ENCODE data around the gene LLGL1. TPM values are rescaled to one million over a fixed set of nuclear protein-coding genes. Genes with fewer than 3 reads are reported as not detected.

Gene LLGL1
- total RNA-seq, 1 donor from 2014 or later = 9.0 TPM

DNA sequence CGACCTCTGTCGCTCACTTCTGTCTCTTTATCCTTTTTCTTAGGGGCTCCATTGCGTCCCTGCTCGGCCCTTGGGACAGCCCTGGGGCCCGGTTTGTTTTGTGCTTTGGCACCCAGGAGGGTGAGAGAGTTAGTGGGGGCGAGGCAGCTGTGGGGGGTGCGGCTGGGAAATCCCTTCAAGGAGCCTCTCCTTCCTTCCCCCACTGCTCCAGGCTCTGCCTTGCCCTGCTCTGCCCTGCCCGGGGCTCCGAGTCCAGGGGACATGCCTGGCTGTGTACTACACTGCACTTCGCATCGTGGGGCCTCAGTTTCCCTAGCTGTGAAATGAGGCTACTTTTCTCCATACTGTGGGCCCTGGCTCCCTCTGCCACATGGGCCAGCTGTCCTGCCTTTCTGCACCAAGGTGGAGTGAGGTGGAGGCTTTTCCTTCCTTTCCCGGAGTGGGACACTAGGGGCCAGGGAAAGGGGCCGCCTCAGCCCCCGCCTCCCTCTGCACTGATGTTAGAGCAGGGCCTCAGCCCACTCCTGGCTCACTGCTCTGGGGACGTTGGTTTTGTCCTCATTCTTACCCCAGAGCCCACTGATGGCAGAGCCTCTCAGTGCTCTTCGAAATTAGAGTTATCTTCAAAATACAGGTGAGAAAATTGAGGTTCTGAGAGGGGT is 980 bp downstream of the LLGL1 start:
- ATAC-seq (no peak), DNase-seq (no peak)
- intact Hi-C loops (cut with micrococcal nuclease) = no loop called here

DNA sequence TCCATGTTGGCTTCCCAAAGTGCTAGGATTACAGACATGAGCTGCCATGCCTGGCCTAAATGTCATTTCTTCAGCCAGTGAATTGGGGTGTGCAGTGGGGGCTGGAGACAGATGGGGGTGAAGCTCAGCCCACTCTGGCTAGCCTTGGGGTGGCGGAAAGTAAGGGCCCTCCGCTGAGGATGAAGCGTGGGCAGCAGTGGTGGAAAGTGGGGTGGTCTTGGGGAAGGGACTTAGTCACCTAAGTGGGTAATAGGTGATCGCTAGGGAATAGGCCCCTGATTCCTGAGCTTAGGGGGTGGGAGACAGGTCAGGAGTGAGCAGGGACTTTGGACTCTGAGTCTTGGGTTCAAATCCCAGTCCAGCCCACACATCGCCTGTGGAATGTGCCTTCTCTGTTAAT is 2.2 kb downstream of the LLGL1 start:
- ATAC-seq (no peak), DNase-seq (no peak)
- intact Hi-C loops (cut with micrococcal nuclease) = no loop called here

DNA sequence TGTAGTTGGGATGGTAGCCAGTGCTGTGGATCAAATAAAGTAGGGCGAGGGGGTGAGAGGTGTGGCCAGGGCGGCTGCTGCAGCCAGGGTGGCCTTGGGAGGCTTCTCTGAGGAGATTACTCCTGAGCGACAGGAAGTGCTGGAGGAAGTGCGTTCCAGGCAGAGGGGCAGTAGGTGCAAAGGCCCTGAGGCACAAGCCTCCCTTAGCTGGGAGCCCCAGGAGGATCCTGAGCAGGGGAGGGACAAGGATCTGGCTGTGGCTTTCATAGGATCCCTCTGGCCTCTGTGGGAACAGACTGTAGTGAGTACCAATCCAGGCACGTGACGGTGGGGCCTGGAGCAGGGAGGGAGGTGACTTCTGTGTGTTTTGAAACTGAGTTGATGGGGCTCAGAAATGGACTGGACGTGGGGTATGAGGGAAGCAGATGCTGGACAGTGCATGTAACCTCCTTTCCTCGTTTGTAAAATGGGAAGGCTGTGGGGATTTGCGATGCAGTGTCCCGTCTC is 2.8 kb downstream of the LLGL1 start:
- no peak for DNase-seq
- ATAC-seq = no peak
- intact Hi-C loops (cut with micrococcal nuclease) = no loop called here

DNA sequence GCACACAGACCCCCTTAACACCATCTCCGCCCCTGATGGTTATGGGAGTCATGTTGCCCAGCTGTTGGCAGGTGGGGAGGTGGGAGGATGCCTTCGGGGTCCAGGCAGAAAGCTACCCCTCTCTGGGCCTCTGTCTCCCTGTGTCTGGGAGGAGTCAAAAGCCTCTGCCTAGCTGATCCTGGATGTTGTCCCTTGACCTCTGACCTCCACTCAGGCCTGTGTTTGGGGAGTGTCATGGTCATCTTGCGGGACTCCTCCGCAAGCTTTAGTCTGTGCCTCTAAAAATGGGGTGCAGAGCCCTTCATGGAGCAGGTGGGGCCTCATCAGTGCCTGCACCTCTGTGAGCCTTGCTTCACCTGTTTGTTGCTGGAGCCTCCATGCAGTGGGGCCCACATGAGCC is 3.8 kb downstream of the LLGL1 start:
- DNase-seq (no peak), ATAC-seq (no peak)
- intact Hi-C loops (cut with micrococcal nuclease) = no loop called here

DNA sequence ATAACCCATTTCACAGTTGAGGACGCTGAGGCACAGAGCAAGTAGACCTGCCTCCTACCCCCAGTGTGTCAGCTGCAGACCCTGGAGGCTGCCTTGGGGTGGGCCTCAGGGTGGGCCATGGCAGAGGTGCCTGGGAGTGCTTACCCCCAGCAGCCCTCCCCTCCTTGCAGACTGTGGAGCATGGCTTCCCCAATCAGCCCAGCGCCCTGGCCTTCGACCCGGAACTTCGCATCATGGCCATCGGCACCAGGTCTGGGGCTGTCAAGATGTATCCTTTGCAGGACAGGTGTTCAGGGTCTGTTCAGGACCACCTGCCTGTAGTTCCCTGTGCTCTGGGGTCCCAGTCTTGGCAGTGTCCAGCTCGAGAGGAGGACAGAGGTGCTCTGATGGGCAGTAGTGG is 4.3 kb downstream of the LLGL1 start:
- DNase-seq (no peak), ATAC-seq (no peak)
- intact Hi-C loops (cut with micrococcal nuclease) = no loop called here

DNA sequence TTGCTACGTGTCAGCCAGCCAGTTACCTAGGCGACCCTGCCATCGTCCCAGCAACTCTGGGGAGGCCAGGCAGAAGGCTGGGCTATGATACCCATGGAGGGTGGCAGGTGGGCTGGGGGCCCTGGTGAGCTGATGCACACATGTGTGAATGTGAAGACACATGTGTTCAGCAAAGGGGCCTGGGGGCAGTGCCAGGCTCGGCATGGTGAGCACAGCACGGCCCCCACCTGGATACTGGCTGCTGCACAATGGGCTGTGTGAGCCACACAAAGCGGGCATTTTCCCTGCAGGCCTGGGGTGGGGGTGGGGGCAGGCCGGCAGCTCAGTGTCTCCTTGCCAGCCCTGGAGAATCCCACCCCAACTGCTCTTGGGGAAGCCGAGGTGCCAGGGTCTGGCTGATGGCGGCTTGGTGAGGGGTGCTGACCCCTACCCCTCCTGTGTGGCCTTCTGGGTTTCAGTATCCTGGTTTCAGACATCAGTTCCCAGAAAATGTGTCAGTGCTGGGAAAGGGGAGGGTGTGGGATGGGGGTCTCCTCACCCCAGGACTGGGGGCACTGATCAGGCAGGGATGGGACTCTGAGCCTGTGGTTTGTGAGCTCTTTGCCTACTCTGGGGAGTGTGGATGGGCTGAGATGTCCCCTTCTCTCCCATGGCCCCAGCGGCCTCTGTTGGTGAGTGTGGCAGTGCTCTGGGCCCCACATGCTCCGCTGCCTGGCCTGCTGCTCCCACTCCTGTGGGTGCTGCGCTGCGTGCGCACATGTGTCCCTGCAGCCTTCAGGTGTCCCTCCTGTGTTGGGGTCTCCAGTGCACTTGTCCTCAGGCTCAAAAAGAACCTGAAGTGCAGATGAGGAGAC is 5.1 kb downstream of the LLGL1 start:
- DNase-seq (no peak), ATAC-seq (no peak)
- intact Hi-C loops (cut with micrococcal nuclease) = no loop called here

DNA sequence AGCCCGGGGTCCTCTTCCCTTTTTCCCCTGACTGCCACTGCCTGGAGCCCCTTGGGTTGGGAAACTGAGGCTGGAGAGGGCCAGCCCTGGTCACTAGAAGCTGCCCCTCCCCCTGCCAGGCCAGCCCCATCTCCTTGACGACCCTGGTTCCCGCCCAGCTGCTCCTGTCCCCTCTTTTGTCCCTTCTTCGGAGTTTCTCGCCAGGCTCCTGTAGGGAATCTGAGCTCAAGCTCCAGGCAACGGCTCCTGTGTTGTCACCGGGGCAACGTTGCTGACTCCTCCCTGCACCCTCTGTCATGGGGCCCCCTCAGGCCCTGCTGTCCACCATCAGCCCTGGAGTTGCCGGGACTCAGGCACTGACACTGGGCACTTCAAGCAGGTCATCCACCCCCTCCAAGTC is 5.7 kb downstream of the LLGL1 start:
- DNase-seq = no peak
- intact Hi-C loops (cut with micrococcal nuclease) = no loop called here
- ATAC-seq = no peak

DNA sequence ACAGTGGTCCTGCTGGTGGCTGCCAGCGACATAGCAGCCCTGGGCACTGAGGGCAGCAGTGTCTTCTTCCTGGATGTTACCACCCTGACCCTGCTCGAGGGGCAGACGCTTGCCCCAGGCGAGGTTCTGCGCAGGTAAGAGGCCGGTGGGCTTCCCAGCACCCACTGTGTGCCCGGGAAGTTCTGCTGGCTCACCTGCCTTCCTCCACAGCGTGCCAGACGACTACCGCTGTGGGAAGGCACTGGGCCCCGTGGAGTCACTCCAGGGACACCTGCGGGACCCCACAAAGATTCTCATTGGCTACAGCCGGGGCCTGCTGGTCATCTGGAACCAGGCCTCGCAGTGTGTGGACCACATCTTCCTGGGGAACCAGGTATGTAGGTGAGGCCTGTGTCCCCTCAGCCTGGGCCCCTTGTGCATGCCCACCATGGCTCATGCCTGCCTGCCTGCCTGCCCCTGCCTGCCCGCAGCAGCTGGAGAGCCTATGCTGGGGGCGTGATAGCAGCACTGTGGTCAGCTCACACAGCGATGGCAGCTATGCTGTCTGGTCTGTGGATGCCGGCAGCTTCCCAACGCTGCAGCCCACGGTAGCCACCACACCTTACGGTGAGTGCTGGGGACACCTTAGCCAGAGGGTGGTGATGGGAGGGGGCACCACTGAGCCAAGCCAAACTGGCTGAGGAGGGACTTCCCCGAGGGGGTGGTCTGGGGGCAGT is 8.5 kb downstream of the LLGL1 start:
- ATAC-seq (no peak), DNase-seq (no peak)
- intact Hi-C loops (cut with micrococcal nuclease) = no loop called here

DNA sequence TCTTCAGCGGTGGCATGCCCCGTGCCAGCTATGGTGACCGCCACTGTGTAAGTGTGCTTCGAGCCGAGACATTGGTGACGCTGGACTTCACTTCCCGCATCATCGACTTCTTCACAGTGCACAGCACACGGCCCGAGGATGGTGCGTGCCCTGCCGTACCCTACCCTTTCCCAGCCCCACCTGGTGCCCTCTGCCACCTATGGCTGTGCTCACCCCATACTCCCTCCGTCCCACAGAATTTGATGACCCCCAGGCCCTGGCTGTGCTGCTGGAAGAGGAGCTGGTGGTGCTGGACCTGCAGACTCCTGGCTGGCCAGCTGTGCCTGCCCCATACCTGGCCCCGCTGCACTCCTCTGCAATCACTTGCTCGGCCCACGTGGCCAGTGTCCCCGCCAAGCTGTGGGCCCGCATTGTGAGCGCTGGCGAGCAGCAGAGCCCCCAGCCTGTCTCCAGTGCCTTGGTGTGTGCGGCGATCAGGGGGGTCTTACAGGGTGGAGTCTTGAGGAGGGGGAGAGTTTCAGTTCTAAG is 9.5 kb downstream of the LLGL1 start:
- intact Hi-C loops (cut with micrococcal nuclease) = no loop called here
- ATAC-seq (no peak), DNase-seq (no peak)

DNA sequence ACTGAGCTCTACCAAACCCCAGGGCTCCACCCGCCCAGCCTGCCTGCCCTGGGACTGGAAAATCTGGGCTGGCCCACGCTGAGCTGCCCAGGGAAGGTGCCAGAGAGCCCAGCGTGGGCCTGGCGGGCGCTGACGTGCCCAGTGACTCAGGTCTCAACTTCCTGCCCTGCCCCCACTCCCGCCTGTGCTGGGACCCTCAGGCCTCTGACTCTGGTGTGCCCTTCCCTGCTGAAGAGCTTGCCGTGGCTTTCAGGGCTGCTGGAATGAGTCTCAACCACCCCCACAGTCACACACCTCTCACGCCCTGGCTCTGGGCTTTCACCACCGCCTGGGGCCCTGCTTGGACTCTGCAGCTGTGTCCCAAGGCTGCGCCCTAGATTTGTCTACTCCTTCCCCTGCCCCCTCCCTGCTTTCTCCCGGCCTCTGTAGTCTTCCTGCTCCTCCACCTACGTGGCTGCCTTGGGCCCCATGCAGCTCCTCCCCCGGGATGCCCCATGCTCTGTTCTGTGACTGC is 10.4 kb downstream of the LLGL1 start:
- no peak for ATAC-seq
- intact Hi-C loops (cut with micrococcal nuclease) = no loop called here

DNA sequence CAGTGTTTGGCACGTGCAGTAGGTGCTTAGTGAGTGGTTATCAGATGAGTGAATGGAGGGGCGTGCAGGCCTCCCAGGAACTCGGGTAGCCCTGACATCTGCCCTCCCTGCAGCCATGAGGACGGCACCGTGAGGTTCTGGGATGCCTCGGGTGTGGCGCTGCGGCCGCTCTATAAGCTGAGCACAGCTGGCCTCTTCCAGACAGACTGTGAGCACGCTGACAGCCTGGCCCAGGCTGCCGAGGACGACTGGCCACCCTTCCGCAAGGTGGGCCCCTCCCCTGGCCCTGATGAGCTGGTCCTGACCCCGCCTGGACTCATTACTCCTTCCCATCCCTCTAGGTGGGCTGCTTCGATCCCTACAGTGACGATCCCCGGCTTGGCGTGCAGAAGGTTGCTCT is 11.1 kb downstream of the LLGL1 start:
- ATAC-seq = no peak
- intact Hi-C loops (cut with micrococcal nuclease) = no loop called here
- DNase-seq = no peak

More for the DNA sequence above, 10.4 kb downstream of the LLGL1 start:
- no peak for DNase-seq

DNA sequence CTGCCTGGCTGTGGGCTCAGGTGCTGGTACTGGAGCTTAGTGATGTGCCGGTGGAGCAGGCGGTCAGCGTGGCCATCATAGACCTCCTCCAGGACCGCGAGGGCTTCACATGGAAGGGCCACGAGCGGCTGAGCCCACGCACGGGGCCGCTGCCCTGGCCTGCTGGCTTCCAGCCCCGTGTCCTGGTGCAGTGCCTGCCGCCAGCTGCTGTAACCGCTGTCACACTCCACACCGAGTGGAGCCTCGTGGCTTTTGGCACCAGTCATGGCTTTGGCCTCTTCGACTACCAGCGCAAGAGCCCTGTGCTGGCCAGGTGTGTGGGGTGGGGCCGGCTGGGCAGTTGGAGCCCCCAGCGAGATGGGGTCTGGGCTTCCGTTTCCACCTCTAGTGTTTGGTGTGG is 12.0 kb downstream of the LLGL1 start:
- no peak for ATAC-seq
- no peak for DNase-seq
- intact Hi-C loops (cut with micrococcal nuclease) = no loop called here

DNA sequence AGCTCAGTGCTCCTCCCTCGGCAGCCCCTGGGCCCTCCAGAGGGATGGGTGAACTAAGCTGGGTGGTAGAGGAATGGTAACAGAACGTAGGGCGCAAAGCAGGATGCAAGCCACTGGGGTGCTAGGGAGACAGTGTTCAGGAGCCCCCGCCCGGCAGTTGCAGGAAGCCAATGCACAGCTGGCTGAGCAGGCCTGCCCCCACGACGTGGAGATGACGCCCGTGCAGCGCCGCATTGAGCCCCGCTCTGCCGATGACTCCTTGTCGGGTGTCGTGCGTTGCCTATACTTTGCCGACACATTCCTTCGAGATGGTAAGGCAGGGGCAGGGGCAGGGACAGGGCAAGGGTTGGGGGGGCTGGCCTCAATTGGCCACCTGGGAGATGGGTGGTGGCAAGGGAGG is 12.9 kb downstream of the LLGL1 start:
- no peak for DNase-seq
- no peak for ATAC-seq
- intact Hi-C loops (cut with micrococcal nuclease) = no loop called here

DNA sequence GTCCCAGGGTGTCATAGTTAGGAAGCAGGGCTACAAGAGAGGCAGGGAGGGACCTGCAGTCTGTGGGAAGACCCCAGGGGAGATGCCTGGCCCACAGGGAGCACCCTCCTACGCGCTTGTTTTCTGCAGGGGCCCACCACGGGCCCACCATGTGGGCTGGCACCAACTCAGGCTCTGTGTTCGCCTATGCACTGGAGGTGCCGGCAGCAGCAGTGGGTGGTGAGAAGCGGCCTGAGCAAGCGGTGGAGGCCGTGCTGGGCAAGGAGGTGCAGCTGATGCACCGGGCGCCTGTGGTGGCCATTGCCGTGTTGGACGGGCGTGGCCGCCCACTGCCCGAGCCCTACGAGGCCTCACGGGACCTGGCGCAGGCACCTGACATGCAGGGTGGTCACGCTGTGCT is 15.0 kb downstream of the LLGL1 start:
- DNase-seq = no peak
- intact Hi-C loops (cut with micrococcal nuclease) = no loop called here
- ATAC-seq = no peak

DNA sequence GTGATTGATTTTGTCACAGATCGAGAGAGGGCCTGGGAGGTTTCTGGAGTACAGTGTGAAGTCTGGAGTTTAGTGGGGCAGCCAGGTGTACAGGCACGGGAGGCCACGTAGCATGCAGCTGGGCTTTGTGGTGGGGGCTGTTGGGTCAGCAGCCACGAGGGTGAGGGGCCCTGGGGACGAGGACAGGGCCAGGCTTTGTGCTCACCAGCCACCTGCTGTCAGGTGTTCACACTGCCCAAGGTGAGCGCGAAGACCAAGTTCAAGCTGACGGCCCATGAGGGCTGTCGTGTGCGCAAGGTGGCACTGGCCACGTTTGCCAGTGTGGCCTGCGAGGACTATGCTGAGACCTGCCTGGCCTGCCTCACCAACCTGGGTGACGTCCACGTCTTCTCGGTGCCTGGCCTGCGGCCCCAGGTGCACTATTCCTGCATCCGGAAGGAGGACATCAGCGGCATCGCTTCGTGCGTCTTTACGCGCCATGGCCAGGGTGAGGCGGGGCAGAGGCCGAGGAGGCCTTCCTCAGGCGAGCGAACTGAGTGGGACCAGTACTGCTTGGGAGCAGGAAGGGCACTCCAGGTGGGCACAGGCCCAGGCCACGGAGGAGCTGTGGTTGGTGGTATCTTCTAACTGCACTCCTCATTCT is 15.9 kb downstream of the LLGL1 start:
- DNase-seq (no peak), ATAC-seq (no peak)
- intact Hi-C loops (cut with micrococcal nuclease) = no loop called here

DNA sequence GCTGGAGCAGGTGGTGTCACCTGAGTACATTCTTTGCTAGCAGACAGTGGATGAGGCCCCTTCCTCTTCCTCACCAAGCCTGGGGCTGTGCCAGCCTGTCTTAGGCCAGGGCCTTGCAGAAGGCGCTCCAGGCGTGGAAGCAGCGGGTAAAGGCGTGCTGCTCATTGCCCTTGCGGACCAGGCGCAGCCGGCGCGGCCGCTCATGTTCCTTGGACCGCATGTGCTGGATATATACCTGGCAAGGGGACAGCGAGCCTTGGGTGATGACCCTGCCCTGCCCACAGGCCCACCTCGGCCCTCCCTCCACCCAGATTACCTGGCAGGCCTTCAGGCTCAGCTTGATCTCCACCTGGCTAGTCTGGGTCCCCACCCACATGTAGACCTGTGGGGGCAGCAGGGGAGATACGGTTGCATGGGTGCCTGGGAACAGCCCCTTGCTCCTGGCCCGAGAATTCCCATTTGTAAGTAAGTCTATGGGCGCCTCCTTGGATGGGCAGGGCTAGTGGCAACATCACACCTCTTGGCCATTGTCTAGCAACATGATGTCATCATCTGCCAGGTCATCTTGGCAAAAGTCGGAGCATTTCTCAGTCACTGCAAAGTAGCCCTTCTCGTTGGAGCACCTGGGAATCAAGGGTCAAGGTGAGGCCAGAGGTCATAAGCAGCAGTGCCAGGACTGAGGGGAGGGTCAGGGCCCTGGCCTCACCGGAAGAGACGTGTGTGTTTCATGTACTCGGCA is 19.8 kb downstream of the LLGL1 start:
- intact Hi-C loops (cut with micrococcal nuclease) = no loop called here
- DNase-seq = no peak
- ATAC-seq = no peak

DNA sequence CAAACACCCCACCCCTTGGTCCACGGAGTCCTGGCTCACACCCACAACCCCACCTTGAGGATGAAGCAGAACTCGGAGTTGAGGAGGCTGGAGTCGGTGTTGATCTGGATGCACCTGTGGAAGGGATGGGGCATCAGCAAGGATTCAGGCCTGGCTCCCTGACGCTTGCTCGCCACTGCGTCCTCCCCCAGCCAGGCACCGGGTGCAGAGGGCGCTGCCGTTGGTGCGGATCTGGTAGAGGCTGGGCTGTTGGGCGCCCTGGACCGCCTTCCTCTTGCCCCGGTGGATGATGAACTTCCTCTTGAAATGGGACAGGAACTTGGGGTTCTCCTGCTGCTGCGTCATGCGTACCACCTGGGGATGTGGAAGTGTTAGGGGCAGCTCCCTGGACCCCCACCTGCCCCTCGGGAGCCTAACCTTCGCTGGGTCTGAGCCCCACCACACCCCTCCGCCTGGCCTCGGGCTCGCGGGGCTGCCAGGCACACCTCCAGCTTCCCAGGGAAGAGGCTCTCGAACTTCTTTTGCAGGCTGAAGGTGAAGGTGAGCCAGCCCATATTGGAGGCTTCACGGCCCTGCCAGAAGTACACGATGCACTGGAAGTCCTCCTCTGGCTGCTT is 20.8 kb downstream of the LLGL1 start:
- ATAC-seq (no peak), DNase-seq (no peak)
- intact Hi-C loops (cut with micrococcal nuclease) = no loop called here

All from left ventricle myocardium superior (tissue), 1 donor.